Bronchial epithelial cell (primary cell): ENCODE results near the gene KSR1. TPM values are rescaled to one million over a fixed set of nuclear protein-coding genes. Genes with fewer than 3 reads are reported as not detected.

ENCODE experiments used
- DNase-seq: peaks from one replicate; pipeline ENCODE4 v3.0.0-alpha.2; 2010; ENCODE audit warnings: low read depth
- FAIRE-seq: peaks from 2 replicates; lab custom pipeline; 2011; peaks lifted over from hg19 to GRCh38; lab: Jason Lieb, UNC
- H3K27me3 ChIP-seq: 2 replicates; pipeline ENCODE4 v1.5.1; 2011; ENCODE audit warnings: low read length; ENCODE audit not compliant: control insufficient read depth, insufficient read depth
- H3K36me3 ChIP-seq: 2 replicates; pipeline ENCODE4 v1.5.1; 2011; ENCODE audit warnings: low read length; ENCODE audit not compliant: control insufficient read depth, insufficient read depth
- H3K4me3 ChIP-seq: 2 replicates; pipeline ENCODE4 v1.5.1; 2011; ENCODE audit warnings: mild to moderate bottlenecking, low read depth, low read length, control low read depth
- CTCF ChIP-seq: IDR thresholded peaks from 2 replicates; pipeline ENCODE4 v1.5.1; 2011; ENCODE audit warnings: mild to moderate bottlenecking, moderate library complexity, low read length, control low read depth, inconsistent platforms; ENCODE audit not compliant: insufficient read depth, severe bottlenecking
- total RNA-seq: library from RNA; depleted of rRNA; stranded (reverse); fragments of >200 nt; gene quantifications from 2 replicates; pipeline ENCODE4 v1.2.1, GENCODE V29; 2014

Gene KSR1
- total RNA-seq, 1 donor from 2014 or later = 0.53 TPM

- TF ChIP-seq CTCF = no peak
- DNase-seq = no peak
- Histone ChIP-seq H3K27me3 (no peaks in the 10 kb centered on the region), H3K4me3 (no peak overlapping the region), H3K36me3 (no peaks in the 10 kb centered on the region)
- no peak for FAIRE-seq
These were observed 48.1 kb downstream of the KSR1 start for GRCh38 chr17:27504188-27504995.

- DNase-seq (peak; percentile 39), FAIRE-seq (no peak)
- H3K4me3 ChIP-seq = no peak overlapping the region
- no peaks in the 10 kb centered on the region for H3K36me3 ChIP-seq
- no peak for TF ChIP-seq CTCF
- no peaks in the 10 kb centered on the region for H3K27me3 ChIP-seq
These were observed 50.3 kb downstream of the KSR1 start for GRCh38 chr17:27506348-27507218.

- no peak for DNase-seq
- no peak for FAIRE-seq
- H3K4me3 ChIP-seq = no peak overlapping the region
These were observed 55.1 kb downstream of the KSR1 start for GRCh38 chr17:27511168-27511883.

GRCh38 chr17:27512031-27512430 lies 55.8 kb downstream of the KSR1 start:
- Histone ChIP-seq H3K4me3 (no peak overlapping the region), H3K36me3 (no peaks in the 10 kb centered on the region), H3K27me3 (peaks cover 2% of the 10 kb centered on the region)
- no peak for FAIRE-seq
- no peak for TF ChIP-seq CTCF
- no peak for DNase-seq

More at GRCh38 chr17:27511168-27511883, 55.1 kb downstream of the KSR1 start:
- peaks cover 2% of the 10 kb centered on the region for H3K27me3 ChIP-seq
- TF ChIP-seq CTCF = no peak
- no peaks in the 10 kb centered on the region for H3K36me3 ChIP-seq

GRCh38 chr17:27512511-27513346 lies 56.5 kb downstream of the KSR1 start:
- DNase-seq (no peak), FAIRE-seq (no peak)
- H3K27me3 ChIP-seq = peaks cover 2% of the 10 kb centered on the region
- H3K4me3 ChIP-seq = no peak overlapping the region
- H3K36me3 ChIP-seq = no peaks in the 10 kb centered on the region
- TF ChIP-seq CTCF = no peak
